Fibroblast of pulmonary artery (primary cell): Measurements from ENCODE around the gene SNTG2.

Source experiments
- DNase-seq: peaks from one replicate; pipeline ENCODE4 v3.0.0-alpha.2; 2010; ENCODE audit warnings: low read depth
- H3K4me3 ChIP-seq: replicated peaks from 2 replicates; pipeline ENCODE4 v1.5.1; 2011; ENCODE audit warnings: low read depth, mild to moderate bottlenecking, control low read depth, low read length, moderate library complexity
- CTCF ChIP-seq: IDR thresholded peaks from 2 replicates; pipeline ENCODE4 v1.5.1; 2011; ENCODE audit warnings: mild to moderate bottlenecking, control low read depth, low read length, inconsistent platforms; ENCODE audit errors: missing control alignments

Gene SNTG2

DNA sequence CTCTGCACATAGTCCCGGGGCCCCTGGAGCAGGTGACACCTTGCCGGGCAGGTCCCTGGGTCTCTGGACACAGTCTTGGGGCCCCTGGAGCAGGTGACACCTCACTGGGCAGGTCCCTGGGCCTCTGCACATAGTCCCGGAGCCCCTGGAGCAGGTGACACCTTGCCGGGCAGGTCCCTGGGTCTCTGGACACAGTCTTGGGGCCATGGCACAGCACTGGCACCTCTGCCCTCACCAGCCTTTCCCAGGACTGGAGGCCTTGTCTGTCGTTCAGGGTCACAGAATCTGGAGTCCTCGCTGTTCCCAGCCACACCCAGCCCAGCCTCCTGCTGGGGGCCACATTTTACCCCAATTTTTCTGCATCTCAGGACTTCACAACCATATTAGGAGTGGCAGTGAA is 464.9 kb downstream of the SNTG2 start:
- no peak overlapping the region for H3K4me3 ChIP-seq
- TF ChIP-seq CTCF: no peak
- no peak for DNase-seq
